ENCODE data around the gene IGFALS. TPM values are rescaled to one million over a fixed set of nuclear protein-coding genes. Genes with fewer than 3 reads are reported as not detected.

IGFALS gene
- polyA plus RNA-seq, 1 donor from 2014 or later: 1.2 TPM

DNA sequence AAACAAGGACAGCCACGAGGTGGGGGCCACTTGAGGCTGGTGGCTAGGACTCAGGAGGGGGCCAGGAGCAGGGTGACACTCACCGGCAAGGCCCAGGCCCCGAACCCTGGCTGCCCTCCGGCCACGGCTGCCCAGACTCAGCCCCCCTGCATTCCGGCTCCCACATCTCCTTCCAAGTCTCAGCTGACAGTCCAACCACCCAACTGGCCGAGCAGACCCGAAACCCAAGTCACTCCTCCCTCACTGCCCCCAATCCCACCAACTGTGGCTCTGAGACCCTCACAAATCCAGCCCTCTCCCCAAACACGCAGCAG, 23.7 kb upstream of the IGFALS start:
- no peaks in the 10 kb centered on the region for H4K20me1 ChIP-seq (ENCODE audit: insufficient read depth)
- H3K9me2 ChIP-seq (ENCODE audit: insufficient read depth, low read length): no peaks in the 10 kb centered on the region
- H3K36me3 ChIP-seq (ENCODE audit: insufficient read depth, low read length): no peaks in the 10 kb centered on the region
- H3K79me2 ChIP-seq (replicated peaks; ENCODE audit: insufficient read depth, low read length): no peaks in the 10 kb centered on the region
- no peak overlapping the region for H3K27ac ChIP-seq (ENCODE audit: low read length)
- no peaks in the 10 kb centered on the region for H3K9me3 ChIP-seq (ENCODE audit: low read length)
- H2AFZ ChIP-seq (ENCODE audit: low read depth, low read length): no peak overlapping the region
- H3K27me3 ChIP-seq (ENCODE audit: insufficient read depth, low read depth, low read length): no peaks in the 10 kb centered on the region
- no peak overlapping the region for H3K4me3 ChIP-seq (ENCODE audit: low read length)
- TF ChIP-seq, protein P1, sequence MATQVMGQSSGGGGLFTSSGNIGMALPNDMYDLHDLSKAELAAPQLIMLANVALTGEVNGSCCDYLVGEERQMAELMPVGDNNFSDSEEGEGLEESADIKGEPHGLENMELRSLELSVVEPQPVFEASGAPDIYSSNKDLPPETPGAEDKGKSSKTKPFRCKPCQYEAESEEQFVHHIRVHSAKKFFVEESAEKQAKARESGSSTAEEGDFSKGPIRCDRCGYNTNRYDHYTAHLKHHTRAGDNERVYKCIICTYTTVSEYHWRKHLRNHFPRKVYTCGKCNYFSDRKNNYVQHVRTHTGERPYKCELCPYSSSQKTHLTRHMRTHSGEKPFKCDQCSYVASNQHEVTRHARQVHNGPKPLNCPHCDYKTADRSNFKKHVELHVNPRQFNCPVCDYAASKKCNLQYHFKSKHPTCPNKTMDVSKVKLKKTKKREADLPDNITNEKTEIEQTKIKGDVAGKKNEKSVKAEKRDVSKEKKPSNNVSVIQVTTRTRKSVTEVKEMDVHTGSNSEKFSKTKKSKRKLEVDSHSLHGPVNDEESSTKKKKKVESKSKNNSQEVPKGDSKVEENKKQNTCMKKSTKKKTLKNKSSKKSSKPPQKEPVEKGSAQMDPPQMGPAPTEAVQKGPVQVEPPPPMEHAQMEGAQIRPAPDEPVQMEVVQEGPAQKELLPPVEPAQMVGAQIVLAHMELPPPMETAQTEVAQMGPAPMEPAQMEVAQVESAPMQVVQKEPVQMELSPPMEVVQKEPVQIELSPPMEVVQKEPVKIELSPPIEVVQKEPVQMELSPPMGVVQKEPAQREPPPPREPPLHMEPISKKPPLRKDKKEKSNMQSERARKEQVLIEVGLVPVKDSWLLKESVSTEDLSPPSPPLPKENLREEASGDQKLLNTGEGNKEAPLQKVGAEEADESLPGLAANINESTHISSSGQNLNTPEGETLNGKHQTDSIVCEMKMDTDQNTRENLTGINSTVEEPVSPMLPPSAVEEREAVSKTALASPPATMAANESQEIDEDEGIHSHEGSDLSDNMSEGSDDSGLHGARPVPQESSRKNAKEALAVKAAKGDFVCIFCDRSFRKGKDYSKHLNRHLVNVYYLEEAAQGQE (IDR thresholded peaks at IDR 0.05; ENCODE audit: borderline replicate concordance): no peak
- TF ChIP-seq, protein P2, sequence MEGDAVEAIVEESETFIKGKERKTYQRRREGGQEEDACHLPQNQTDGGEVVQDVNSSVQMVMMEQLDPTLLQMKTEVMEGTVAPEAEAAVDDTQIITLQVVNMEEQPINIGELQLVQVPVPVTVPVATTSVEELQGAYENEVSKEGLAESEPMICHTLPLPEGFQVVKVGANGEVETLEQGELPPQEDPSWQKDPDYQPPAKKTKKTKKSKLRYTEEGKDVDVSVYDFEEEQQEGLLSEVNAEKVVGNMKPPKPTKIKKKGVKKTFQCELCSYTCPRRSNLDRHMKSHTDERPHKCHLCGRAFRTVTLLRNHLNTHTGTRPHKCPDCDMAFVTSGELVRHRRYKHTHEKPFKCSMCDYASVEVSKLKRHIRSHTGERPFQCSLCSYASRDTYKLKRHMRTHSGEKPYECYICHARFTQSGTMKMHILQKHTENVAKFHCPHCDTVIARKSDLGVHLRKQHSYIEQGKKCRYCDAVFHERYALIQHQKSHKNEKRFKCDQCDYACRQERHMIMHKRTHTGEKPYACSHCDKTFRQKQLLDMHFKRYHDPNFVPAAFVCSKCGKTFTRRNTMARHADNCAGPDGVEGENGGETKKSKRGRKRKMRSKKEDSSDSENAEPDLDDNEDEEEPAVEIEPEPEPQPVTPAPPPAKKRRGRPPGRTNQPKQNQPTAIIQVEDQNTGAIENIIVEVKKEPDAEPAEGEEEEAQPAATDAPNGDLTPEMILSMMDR (IDR thresholded peaks at IDR 0.05; ENCODE audit: poor library complexity, severe bottlenecking): no peak
- no peak for TF ChIP-seq MXI1 (conservative IDR thresholded peaks at IDR 0.05; ENCODE audit: poor library complexity, severe bottlenecking)
- TF ChIP-seq TAF1 (IDR thresholded peaks at IDR 0.05; ENCODE audit: low read depth): no peak
- no peak for TF ChIP-seq SMC3 (conservative IDR thresholded peaks at IDR 0.05; ENCODE audit: poor library complexity)
- no peak for TF ChIP-seq EP300 (conservative IDR thresholded peaks at IDR 0.05; ENCODE audit: poor library complexity, severe bottlenecking)
- no peak for TF ChIP-seq POLR2AphosphoS5 (IDR thresholded peaks at IDR 0.05)
- TF ChIP-seq RAD21 (conservative IDR thresholded peaks at IDR 0.05): no peak
- TF ChIP-seq EZH2 (IDR thresholded peaks at IDR 0.05; ENCODE audit: borderline replicate concordance, insufficient read depth, low read length, poor library complexity, severe bottlenecking): no peak
- no peaks in the 10 kb centered on the region for H3F3A ChIP-seq (ENCODE audit: insufficient read depth, low read length, poor library complexity, severe bottlenecking)
- no peak overlapping the region for H3K9ac ChIP-seq (ENCODE audit: low read length)
- no peak overlapping the region for H3K4me2 ChIP-seq (ENCODE audit: low read length)

DNA sequence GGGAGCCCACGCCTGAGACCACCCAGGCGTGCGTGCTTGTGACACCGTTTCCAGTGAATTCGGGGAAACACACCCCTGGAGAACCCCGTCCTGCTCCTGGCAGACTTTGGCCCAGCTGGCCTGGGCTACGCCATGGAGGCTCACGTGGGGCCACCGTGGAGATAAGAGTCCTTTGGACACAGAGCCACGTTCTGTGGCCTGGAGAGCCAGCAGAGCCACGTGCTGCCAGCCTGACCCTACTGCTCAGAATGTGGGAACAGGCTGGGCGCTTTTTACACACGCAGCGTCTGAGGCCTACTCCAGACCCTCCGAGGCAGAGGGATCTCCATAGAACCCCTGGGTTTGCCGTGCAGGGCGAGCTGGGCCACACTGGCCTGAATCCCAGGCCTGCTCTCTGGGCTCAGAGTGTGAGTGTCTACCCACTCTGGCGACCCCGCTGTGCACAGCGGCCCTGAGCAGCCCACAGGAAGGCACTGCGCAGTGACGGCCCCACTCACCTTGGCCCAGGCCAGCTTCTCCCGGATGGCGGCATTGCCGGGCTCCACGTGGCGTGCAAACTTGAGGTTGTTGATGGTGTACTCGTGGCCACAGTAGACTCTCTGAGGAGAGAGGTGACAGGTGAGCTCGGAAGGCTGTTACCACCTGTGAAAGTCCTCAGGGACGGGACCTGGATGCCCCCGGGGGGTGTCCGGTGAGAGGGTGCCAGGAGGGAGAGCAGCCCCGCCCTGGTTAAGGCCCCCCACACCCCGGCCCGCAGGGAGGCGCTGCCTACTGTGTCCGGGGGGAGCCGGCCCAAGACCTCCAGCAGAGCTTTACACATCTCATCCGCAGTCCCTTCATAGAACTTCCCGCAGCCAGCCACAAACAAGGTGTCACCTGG, 23.1 kb upstream of the IGFALS start:
- Histone ChIP-seq H3K79me2 (replicated peaks; ENCODE audit: insufficient read depth, low read length) (no peaks in the 10 kb centered on the region), H3K9ac (ENCODE audit: low read length) (no peak overlapping the region), H3K9me2 (ENCODE audit: insufficient read depth, low read length) (no peaks in the 10 kb centered on the region), H3K36me3 (ENCODE audit: insufficient read depth, low read length) (no peaks in the 10 kb centered on the region), H4K20me1 (ENCODE audit: insufficient read depth) (no peaks in the 10 kb centered on the region), H2AFZ (ENCODE audit: low read depth, low read length) (no peak overlapping the region), H3K4me3 (ENCODE audit: low read length) (no peak overlapping the region), H3F3A (ENCODE audit: insufficient read depth, low read length, poor library complexity, severe bottlenecking) (no peaks in the 10 kb centered on the region), H3K4me2 (ENCODE audit: low read length) (no peak overlapping the region), H3K27me3 (ENCODE audit: insufficient read depth, low read depth, low read length) (no peaks in the 10 kb centered on the region), H3K9me3 (ENCODE audit: low read length) (no peaks in the 10 kb centered on the region), H3K27ac (ENCODE audit: low read length) (no peak overlapping the region)
- TF ChIP-seq RAD21 (conservative IDR thresholded peaks at IDR 0.05) (no peak), MXI1 (conservative IDR thresholded peaks at IDR 0.05; ENCODE audit: poor library complexity, severe bottlenecking) (no peak)

All from neural cell (in vitro differentiated cells).